DOHH2 (cell line): ENCODE measurements around the gene SRD5A1.

ENCODE experiments used
- H3F3A ChIP-seq: fragments of 200-600 bp; sonication (generic), shearing (Covaris generic); 2 replicates; pipeline ENCODE4 v1.6.0; 2016; ENCODE audit warnings: antibody characterized with exemption, mild to moderate bottlenecking; ENCODE audit not compliant: control insufficient read depth, insufficient read depth
- H3K27ac ChIP-seq: fragments of 200-600 bp; sonication (generic); 2 replicates; pipeline ENCODE4 v1.5.1; 2014; ENCODE audit warnings: low read depth, mild to moderate bottlenecking, low read length, moderate library complexity
- H3K27me3 ChIP-seq: fragments of 200-600 bp; sonication (generic); 2 replicates; pipeline ENCODE4 v1.6.1; 2014; ENCODE audit warnings: mild to moderate bottlenecking, low read length, mixed read lengths; ENCODE audit not compliant: control insufficient read depth
- H3K36me3 ChIP-seq: fragments of 200-600 bp; sonication (generic); 2 replicates; pipeline ENCODE4 v1.6.1; 2014; ENCODE audit warnings: mild to moderate bottlenecking, low read length, moderate library complexity, mixed read lengths; ENCODE audit not compliant: control insufficient read depth
- H3K4me1 ChIP-seq: fragments of 200-600 bp; sonication (generic); 2 replicates; pipeline ENCODE4 v1.6.1; 2014; ENCODE audit warnings: mild to moderate bottlenecking, low read length, mixed read lengths; ENCODE audit not compliant: control insufficient read depth
- H3K4me2 ChIP-seq: fragments of 200-600 bp; sonication (generic); 2 replicates; pipeline ENCODE4 v1.6.0; 2014; ENCODE audit warnings: mild to moderate bottlenecking, low read length, moderate library complexity
- H3K4me3 ChIP-seq: fragments of 200-600 bp; sonication (generic); 2 replicates; pipeline ENCODE4 v1.5.1; 2014; ENCODE audit warnings: mild to moderate bottlenecking, low read length, mixed read lengths
- H3K79me2 ChIP-seq: fragments of 200-600 bp; sonication (generic); 2 replicates; pipeline ENCODE4 v1.6.1; 2014; ENCODE audit warnings: mild to moderate bottlenecking, low read length, mixed read lengths; ENCODE audit not compliant: control insufficient read depth
- H3K9me2 ChIP-seq: fragments of 200-600 bp; sonication (generic); replicated peaks from 2 replicates; pipeline ENCODE4 v1.6.1; 2014; ENCODE audit warnings: mild to moderate bottlenecking, low read length, mixed read lengths; ENCODE audit not compliant: control insufficient read depth
- H3K9me3 ChIP-seq: fragments of 200-600 bp; sonication (generic); 2 replicates; pipeline ENCODE4 v1.6.1; 2014; ENCODE audit warnings: antibody characterized with exemption, low read length, mixed read lengths; ENCODE audit not compliant: control insufficient read depth, insufficient read depth
- H4K20me1 ChIP-seq: fragments of 200-600 bp; sonication (generic); 2 replicates; pipeline ENCODE4 v1.6.0; 2014; ENCODE audit warnings: low read depth, mild to moderate bottlenecking, antibody characterized with exemption, low read length, moderate library complexity; ENCODE audit not compliant: control insufficient read depth, insufficient read depth
- CTCF ChIP-seq: fragments of 200-600 bp; sonication (generic); IDR thresholded peaks from one replicate; pipeline ENCODE4 v1.5.1; 2014; ENCODE audit warnings: antibody characterized with exemption, mild to moderate bottlenecking, low read depth, low read length; ENCODE audit not compliant: poor library complexity, severe bottlenecking
- EZH2phosphoT487 ChIP-seq: fragments of 200-600 bp; sonication (generic); IDR thresholded peaks from 2 replicates; pipeline ENCODE4 v1.6.1; 2017; ENCODE audit warnings: borderline replicate concordance, mild to moderate bottlenecking, antibody characterized with exemption, low read length, moderate library complexity, mixed read lengths

Gene SRD5A1

GRCh38 chr5:6606884-6607558, 26.2 kb upstream of the SRD5A1 start:
- Histone ChIP-seq H3K36me3 (peaks cover 97% of the 10 kb centered on the region), H3K27ac (no peak overlapping the region), H3K9me3 (no peaks in the 10 kb centered on the region), H3K27me3 (no peaks in the 10 kb centered on the region), H3K79me2 (peaks cover 12% of the 10 kb centered on the region), H3K9me2 (no peaks in the 10 kb centered on the region), H3K4me3 (no peak overlapping the region), H4K20me1 (peaks cover 2% of the 10 kb centered on the region; the same call in 1 of the 2 replicates), H3K4me1 (no peaks in the 10 kb centered on the region), H3K4me2 (no peak overlapping the region), H3F3A (no peaks in the 10 kb centered on the region)
- TF ChIP-seq EZH2phosphoT487 (no peak), CTCF (no peak)

- Histone ChIP-seq H3K4me1 (no peaks in the 10 kb centered on the region), H3K27ac (no peak overlapping the region), H4K20me1 (peaks cover 3% of the 10 kb centered on the region; the same call in 1 of the 2 replicates), H3K27me3 (no peaks in the 10 kb centered on the region), H3K9me3 (no peaks in the 10 kb centered on the region), H3F3A (no peaks in the 10 kb centered on the region), H3K4me2 (no peak overlapping the region), H3K4me3 (no peak overlapping the region), H3K79me2 (peaks cover 18% of the 10 kb centered on the region), H3K9me2 (no peaks in the 10 kb centered on the region), H3K36me3 (peaks cover 97% of the 10 kb centered on the region)
- TF ChIP-seq EZH2phosphoT487, result no peak
- no peak for TF ChIP-seq CTCF
These were observed 25.7 kb upstream of the SRD5A1 start for GRCh38 chr5:6607559-6607936.

- Histone ChIP-seq H3F3A (no peaks in the 10 kb centered on the region), H3K9me3 (no peaks in the 10 kb centered on the region), H4K20me1 (peaks cover 3% of the 10 kb centered on the region; the same call in 1 of the 2 replicates), H3K27ac (no peak overlapping the region), H3K4me2 (no peak overlapping the region), H3K36me3 (peaks cover 97% of the 10 kb centered on the region), H3K9me2 (no peaks in the 10 kb centered on the region), H3K4me1 (no peaks in the 10 kb centered on the region), H3K27me3 (no peaks in the 10 kb centered on the region), H3K79me2 (peaks cover 22% of the 10 kb centered on the region), H3K4me3 (no peak overlapping the region)
- no peak for TF ChIP-seq EZH2phosphoT487
- no peak for TF ChIP-seq CTCF
These were observed 25.2 kb upstream of the SRD5A1 start for GRCh38 chr5:6608016-6608415.
